Spleen (tissue), 7 donors: ENCODE results near the gene LNX2.

Experiments used
- CTCF ChIP-seq, 11 experiments: fragments of 200-600 bp in 7 of 11; fragments of 450-650 bp in 4 of 11; sonication (generic) in 4 of 11; IDR thresholded peaks in 8 of 11; conservative IDR thresholded peaks in 3 of 11; 1 replicate in 7 of 11; 2 replicates in 4 of 11; pipeline versions ENCODE4 v1.4.0 to v1.8.0; 2016 to 2021; ENCODE audit warnings: antibody characterized with exemption in 11 of 11, inconsistent platforms in 4 of 11, mild to moderate bottlenecking in 1 of 11
- POLR2AphosphoS5 ChIP-seq, 3 donors: sonication (generic); formaldehyde crosslinking; IDR thresholded peaks; one replicate each; pipeline ENCODE4 v1.5.1; 2017; ENCODE audit warnings: antibody characterized with exemption in 3 of 3
- donor health status: DM: no; HTN: no; CAD: no; lungs with moderate emphysema.
- donor health status: DM: no; HTN: no; CAD: no.
- donor health status: DM: no; HTN: no; CAD: no.

- TF ChIP-seq CTCF (IDR thresholded peaks at IDR 0.05 in 8 of 11, conservative IDR thresholded peaks at IDR 0.05 in 3 of 11) (no peak), POLR2AphosphoS5 (IDR thresholded peaks at IDR 0.05) (no peak)
Observed at GRCh38 chr13:27599096-27599495, 21.2 kb downstream of the LNX2 start.
